GM21576 (cell line): ENCODE results near the gene PLCB4.

Experiments
- ATAC-seq: cut with Tn5 transposase; IDR thresholded peaks from one replicate; pipeline ENCODE4 v1.9.1; 2021; ENCODE audit warnings: mild to moderate bottlenecking, moderate library complexity; ENCODE audit not compliant: unreplicated experiment

PLCB4 gene

DNA sequence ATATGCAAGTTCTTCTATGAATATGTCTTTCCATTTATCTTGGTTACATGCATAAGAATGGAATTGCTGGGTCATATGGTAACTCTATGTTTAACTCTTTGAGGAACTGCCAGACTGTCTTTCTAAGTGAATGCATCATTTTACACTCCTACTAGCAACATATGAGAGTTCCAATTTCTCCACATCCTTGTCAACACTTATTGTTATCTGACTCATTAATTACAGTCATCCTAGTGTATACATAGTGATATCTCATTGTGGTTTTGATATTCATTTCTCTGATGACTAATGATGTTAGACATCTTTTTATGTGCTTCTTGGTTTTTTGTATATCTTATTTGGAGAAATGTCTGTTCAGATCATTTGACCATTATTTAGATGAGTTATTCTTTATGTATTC lies 348.8 kb downstream of the PLCB4 start:
- no peak for ATAC-seq

DNA sequence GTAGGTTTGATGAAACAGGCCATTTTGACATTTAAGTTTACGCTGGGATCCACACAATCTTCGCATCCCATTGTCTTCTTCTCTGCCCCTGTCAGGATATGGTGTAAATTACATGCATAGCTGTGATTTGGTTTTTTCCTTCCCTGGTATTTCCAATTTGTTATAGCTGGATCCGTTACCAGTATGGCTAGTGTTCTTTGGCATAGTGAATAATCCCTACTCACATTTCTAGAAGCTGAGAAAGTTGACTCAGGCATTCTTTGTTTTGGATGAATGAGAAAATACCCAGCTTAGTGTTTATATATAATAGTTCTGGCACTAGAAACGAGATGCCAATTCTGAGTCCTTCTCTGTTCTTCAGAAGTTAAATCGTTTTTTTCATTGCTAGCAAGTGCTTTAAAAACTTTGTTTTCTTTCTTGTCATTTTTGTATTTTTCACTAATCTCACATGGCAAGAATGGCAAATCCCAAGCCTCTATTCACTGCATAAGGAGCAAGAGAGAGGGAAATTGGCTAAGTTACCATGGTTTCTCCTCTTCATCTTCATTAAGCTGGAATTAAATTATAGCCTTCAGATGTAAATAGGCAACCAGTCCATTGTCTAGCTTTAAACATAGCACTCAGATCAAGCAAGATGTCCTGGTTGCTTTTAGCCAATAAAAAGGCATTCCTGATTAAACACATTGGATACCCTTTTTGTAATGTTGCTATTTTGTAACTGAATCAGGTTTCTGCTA lies 353.6 kb downstream of the PLCB4 start:
- no peak for ATAC-seq

DNA sequence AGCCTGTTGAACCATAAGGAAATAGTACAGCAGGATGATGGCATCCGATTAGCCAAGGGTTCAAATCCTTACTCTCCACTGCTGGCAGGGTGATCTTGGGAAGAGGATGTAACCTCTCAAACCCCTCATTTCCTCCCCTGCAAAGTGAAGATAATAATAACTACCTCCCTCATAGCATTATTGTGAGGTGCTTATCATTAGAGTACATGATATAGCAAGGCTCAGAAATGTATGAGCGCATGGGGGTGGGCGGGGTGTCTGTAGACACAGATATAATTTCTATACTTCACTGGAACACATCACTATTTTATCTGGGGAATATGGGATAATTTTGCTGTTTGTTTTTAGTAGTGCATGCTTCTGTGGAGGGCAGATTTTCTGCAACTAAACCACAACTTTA lies 355.7 kb downstream of the PLCB4 start:
- ATAC-seq = no peak

GRCh38 chr20:9427430-9428291 lies 358.8 kb downstream of the PLCB4 start:
- no peak for ATAC-seq

- no peak for ATAC-seq
Observed at GRCh38 chr20:9428292-9428607, 359.4 kb downstream of the PLCB4 start.

DNA sequence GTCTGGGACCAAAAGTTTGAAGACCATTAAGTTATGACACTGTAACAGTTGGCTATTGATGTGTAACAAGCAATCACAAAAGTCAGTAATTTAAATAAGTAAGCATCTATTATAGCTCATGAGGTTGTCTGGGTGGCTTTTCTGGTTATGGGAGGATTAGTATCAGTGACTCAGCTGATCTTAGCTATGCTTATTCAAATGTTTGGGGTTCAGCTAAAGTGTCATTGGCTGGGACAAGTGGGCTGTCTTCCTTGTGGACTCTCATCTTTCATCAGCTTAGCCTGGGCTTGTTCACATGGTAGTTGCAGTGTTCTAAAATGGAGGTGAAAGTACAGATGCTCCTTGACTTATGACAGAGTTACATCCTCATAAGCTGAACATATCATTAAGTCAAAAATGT lies 370.9 kb downstream of the PLCB4 start:
- ATAC-seq = no peak

DNA sequence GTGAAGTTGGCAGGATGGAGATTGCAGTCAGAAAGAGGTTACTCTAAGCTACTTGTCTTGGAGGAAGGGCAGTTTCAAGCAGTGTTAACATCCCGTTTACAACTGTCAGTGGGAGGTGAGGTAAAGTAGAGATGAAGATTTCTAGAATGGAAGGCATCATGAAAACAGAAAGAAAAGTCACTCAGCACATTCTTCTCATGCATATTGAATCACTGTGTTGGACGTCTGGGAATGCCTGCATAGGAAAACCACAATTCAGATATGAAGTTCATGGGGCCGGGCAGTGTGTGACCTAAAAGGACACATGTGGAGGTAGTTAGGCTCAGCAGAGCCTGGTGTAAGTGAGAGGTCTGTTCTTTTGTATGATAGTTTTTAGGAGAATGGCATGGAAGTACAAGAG lies 372.0 kb downstream of the PLCB4 start:
- ATAC-seq = no peak

DNA sequence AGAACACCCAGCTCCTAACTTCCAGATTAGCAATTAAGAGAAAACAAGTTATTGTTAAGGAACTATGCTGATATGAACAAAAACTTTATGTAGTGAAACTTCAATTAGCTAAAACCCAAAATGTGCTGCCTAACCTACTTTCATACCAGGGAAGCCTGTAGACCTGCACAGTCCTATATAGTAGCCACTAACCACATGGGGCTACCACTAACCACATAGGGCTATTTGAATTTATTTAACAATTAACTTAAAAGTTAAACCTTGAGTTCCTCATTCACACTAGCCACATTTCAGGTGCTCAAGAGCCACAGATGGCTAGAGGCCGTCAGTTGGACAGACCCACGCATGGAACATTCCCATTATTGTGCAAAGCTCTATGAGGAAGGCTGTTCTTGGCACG lies 373.1 kb downstream of the PLCB4 start:
- ATAC-seq = no peak

GRCh38 chr20:9442858-9443257 lies 374.0 kb downstream of the PLCB4 start:
- no peak for ATAC-seq

DNA sequence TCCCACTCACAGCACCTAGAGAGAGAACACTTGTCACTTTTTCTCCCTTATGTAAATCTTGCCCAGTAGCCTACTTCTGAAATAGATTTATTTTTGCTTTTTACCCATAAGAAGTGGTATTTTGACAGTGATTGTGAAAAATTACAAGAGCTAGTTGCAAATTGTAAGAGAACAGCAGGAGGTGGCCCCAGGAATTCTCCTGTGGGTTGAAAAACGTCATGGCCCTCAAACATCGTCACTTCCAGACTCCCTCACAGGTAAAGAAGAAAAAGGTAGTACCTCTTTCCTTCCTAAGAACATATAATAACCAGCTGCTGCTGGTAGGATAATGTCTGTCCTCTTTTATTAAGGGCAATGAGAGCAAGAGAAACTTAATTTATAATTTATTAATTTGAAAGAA lies 376.0 kb downstream of the PLCB4 start:
- ATAC-seq = no peak

GRCh38 chr20:9447182-9447581 lies 378.3 kb downstream of the PLCB4 start:
- no peak for ATAC-seq

DNA sequence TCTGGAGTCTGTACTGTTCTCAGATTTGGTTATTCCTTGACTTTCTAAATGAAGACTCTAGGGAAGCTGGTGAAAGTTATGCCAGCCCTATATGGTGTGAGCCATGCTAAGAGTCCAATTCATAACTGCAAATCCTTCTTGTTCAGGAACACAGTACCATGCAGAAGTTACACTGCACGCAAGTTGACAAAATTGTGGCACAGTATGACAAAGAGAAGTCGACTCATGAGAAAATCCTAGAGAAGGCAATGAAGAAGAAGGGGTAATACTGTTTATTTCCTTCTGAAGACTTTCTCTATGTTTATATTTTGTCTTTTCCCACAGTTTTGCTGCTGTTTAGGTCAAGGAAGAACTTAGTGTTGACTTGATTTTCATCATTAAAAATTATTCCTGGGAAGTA lies 384.3 kb downstream of the PLCB4 start:
- no peak for ATAC-seq

DNA sequence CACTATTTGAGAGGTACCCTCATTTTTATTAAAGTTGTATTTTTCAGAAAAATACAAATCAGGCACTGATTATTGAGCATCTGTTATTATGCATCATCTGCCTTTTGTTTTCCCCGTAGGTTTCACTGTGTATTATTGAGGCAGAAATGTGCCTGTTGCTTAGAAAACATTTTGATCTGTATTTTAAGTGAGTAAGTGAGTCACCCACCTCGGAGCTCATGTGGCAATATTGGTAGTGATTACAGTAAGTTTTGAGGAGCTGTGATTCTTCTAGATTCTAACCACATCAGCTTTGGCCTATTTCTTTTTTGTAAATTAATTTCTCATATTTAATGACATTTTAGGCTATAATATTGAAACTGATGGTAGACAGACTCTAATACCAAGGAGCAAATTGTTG lies 385.9 kb downstream of the PLCB4 start:
- no peak for ATAC-seq

DNA sequence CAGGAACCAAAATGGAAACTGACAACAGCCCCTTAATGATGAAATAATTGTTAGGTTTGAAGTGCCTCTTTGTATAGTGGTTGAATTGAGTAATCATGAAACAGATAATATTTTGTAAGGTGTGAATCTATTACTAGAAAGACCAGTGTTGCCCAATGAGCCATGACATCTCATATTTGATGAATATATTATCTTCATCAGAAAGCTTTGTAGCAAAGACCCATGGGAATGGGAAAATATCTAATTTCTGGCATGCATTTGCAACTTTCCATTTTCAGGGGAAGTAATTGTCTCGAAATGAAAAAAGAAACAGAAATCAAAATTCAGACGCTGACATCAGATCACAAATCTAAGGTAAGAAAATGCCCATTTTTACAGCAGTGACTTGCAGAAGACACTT lies 388.2 kb downstream of the PLCB4 start:
- no peak for ATAC-seq

DNA sequence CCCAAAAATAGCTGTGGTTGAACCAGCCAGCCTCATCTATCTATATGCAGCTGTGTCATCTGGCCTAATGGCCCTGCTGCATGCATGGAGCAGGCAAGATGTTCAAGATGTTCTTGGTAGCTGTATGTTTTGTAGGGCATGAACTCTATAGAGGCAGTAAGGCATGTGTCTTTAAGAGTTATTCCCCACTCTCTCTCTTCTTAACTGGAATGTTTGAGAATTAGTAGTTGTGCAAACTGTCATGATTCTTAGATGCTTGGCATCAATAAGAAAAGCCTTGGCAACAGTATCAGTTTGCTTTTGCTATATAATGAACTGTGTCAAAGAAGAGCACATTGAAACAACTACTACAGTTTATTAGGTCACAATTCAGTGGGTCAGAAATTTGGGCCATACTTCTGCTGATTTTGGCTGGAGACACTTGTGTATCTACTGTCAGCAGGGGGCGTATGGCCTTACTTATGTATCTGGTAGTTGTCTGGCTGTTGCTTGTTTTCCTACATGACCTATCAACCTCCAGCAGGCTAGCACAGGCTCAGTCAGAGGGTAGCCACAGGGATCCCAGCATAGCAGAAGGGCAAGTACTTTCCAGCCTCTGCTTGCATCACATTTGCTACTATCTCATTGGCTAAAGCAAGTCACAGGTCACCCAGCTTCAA lies 389.4 kb downstream of the PLCB4 start:
- ATAC-seq = no peak

GRCh38 chr20:9460518-9460917 lies 391.6 kb downstream of the PLCB4 start:
- no peak for ATAC-seq

GRCh38 chr20:9467995-9468394 lies 399.1 kb downstream of the PLCB4 start:
- no peak for ATAC-seq

DNA sequence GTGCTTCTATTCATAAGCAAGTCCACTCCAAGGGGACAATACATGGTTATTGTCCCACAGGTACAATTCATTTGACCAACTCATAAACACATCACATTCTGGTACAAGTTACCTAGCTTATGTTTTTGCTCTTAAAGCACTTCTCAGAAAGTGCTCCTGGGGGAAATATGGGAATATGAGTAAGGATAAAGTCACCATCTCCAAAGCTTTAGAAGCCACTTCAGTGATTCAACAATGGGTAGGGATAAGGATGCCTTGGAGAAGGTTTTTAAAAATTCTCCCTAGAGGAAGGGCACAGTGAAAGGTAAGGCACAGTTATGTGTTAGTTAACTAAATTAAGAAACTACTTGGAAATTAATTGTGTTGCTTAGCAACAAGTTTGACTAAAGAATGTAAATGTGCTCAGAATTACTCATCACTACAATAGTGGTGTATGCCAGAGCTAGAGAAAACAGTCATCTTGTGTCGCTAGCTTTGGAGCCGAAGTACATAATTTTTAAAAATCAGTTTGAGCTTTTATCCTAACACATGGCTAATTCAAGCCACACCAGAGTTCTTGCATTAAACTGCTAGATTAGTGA lies 406.0 kb downstream of the PLCB4 start:
- ATAC-seq = no peak

- ATAC-seq = no peak
Observed at GRCh38 chr20:9475456-9475855, 406.6 kb downstream of the PLCB4 start.

DNA sequence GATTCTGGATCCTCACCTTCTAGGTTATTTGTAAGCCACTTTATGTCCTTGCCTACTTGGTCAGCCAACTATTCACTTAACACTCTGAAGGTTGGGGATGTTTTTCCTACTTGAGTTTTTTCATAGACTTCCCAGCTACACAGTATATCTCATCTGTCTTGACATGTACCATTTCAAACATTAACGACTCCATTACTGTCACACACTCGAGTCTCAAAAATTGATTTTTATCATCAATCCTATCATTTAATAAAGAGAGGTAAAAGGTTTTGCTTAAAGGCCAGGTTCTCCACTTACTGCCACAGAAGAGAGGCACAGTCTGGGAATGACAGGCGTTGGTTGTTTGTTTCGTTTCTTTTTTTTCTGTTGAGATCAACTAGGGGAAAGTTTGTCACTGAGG lies 407.3 kb downstream of the PLCB4 start:
- no peak for ATAC-seq

GRCh38 chr20:9476637-9477036 lies 407.8 kb downstream of the PLCB4 start:
- no peak for ATAC-seq

DNA sequence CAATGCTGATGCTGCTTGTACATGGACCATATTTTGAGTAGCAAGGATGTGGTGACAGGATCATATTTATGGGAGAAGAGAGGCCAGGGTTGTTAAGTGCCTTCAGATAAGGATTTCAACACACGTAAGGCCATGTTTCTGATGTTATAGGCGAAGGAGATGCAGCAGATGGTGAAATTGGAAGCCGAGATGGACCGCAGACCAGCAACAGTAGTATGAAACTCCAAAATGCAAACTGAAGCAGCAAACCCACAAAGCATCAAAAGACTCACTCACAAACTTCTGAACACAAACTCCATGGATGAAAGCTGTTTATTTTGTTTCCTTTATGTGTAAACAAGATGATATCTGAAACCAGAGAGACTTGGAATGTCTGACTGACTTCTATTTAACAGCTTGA lies 409.9 kb downstream of the PLCB4 start:
- ATAC-seq = no peak
